GM12801 (cell line): ENCODE measurements around the gene RIPK3.

Source experiments
- CTCF ChIP-seq: IDR thresholded peaks from one replicate; pipeline ENCODE4 v1.5.1; 2011; ENCODE audit warnings: control low read depth; ENCODE audit not compliant: insufficient read length; ENCODE audit errors: extremely low read depth

The RIPK3 gene

DNA sequence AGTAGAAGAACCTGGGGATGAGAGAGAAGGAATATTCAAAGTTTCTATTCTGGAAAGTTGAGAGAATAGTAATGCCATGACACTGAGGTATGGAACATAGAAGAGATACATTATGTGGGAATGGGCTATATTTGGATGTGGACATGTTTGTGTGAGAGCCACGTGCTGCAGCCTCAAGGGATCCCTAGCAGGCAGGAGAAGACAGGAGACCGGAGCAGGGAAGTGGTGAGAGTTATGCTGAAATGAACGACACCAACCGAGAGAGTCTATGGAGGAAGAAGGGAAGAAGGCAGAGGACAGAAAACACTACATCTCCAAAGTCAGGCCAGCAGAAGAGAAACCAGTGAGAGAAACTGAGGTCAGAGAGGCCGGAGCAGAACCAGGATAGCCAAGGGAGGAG, 10.0 kb upstream of the RIPK3 start:
- TF ChIP-seq CTCF: no peak

DNA sequence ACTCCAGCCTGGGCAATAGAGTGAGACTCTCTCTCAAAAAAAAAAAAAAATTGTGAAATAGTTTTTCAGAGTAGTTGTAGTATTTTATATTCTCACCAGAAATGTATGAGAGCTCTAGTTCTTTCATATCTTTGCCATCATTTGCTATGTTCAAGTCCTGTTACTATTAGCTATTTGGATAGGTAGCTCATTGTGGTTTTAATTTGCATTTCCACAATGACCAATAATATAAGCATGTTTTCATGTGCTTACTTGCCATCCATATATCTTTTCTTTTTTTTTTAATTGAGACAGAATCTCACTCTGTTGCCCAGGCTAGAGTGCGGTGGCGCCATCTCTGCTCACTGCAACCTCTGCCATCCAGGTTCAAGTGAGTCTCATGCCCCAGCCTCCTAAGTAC, 8.4 kb upstream of the RIPK3 start:
- TF ChIP-seq CTCF: no peak

- TF ChIP-seq CTCF: no peak
Observed at GRCh38 chr14:24347134-24347533, 7.3 kb upstream of the RIPK3 start.

GRCh38 chr14:24343795-24344660, 4.2 kb upstream of the RIPK3 start:
- no peak for TF ChIP-seq CTCF

DNA sequence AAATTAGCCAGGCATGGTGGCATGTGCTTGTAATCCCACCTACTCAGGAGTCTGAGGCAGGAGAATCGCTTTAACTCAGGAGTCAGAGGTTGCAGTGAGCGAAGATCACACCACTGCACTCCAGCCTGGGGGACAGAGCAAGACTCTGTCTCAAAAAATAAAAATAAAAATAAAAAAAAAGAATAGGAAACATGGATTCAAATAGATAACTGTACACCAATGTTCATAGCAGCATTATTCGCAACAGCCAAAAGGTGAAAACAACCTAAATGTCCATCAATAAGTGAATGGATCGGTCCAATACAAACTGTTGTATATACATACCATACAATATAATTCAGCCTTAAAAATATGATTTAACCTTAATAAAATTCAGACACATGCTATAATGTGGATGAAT, 3.1 kb upstream of the RIPK3 start:
- TF ChIP-seq CTCF: no peak

DNA sequence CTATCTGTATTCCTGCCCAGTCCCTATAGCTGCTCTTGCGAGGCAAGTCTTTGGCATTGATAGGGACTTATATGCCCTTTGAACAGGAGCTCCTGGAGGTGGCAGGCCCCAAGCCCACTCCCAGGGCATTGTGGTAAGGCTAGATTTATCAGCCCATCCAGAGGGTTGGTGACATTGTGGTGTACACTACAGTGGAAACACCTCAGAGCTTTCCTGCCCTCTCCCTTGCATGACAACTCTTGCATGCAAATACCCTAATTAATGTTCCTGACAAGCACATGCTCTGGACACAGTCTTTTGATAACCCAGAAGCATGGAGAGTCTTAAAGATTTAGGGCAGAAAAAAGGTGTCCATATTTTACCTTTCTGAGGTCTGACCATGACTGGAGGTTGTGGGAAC, 815 bp upstream of the RIPK3 start:
- TF ChIP-seq CTCF: no peak

DNA sequence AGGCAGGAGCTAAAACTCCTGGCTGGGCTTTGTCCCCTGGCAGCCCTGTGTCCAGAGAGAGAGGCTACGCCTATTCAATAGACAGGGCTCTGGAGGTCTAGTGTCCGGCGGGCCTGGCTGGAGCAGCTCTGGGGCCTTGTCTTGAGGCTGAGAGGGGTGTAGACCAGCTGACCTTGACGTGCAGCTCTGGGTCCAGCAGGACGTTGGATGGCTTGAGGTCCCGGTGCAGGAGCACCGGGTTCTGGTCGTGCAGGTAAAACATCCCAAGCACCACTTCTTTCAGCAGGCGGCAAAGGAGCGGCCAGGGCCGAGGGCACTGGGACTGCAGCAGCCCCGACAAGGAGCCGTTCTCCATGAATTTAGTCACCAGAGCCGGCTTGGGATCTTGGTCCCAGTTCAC, 948 bp downstream of the RIPK3 start:
- no peak for TF ChIP-seq CTCF
